NCI-H82 treated with DMSO at 0.1 percent for 48 hours (cell line): ENCODE measurements around the gene SUPT3H.
A peak's percentile ranks its signal among the peaks of the same experiment; 100 is the strongest.

Source experiments
- DNase-seq: peaks from one replicate; lab custom pipeline; 2025; ENCODE audit not compliant: unreplicated experiment; lab: John Stamatoyannopoulos, UW

Gene SUPT3H

GRCh38 chr6:44856479-44856878 lies 521.3 kb downstream of the SUPT3H start:
- DNase-seq: no peak

DNA sequence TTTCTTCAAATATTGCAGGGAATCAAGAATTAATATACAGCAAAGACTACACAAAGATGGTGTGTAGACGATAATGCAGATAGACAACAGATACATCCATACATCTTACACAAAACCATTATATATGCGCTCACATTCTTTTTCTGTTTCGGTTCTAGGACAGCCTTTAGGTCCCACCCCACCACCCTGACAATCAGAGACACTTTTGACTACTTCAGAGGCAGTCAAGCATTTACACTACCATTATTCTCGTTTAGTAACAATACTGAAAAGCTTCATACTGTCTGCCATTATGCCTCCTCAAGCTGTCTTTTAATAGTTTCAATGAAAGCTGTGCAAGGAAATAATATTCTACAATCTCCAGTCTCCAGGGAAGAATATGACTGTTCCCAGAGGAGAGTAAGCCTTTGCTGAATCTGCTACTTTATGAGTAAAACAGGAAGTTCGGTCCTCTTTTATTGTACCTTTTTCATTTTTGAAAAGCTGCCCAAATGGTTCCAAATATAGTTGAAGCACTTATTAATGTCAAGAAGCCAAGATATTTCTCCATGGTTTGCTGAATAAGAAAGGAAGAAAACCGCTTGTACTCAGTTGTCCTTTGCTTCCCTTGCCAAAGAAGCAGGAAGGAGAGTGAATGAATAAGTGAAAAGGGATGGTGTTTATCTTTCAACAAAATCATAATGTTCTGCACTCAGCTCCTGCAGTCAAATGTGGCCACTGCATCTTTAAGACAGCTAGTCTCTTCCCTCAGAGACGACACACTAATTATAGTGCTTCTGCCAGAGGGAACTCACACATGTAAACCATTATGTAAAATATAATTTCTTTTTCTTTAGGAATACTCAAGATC lies 521.9 kb downstream of the SUPT3H start:
- DNase-seq: no peak

- no peak for DNase-seq
Measured at GRCh38 chr6:44854712-44855443, 522.9 kb downstream of the SUPT3H start.

DNA sequence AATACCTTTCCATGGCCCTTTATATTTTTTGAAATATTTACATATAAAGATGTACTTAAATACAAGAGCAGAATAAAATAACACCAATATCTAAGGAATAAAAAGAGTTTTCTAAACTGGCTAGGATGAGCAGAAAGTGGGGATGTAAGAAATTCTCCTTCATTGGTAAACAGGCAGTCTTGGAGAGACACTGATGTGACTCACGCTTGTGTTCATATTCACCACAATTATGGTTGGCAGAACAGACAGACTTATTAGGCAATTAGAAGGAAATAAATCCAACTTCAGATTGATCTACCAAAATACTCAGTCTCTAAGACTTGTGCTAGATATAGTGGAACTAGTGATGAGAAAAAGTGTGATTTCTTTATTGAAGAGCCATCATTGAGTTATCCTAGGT lies 526.6 kb downstream of the SUPT3H start:
- no peak for DNase-seq

- DNase-seq: no peak
Measured at GRCh38 chr6:44850312-44850711, 527.4 kb downstream of the SUPT3H start.

- no peak for DNase-seq
Measured at GRCh38 chr6:44849806-44850205, 527.9 kb downstream of the SUPT3H start.

DNA sequence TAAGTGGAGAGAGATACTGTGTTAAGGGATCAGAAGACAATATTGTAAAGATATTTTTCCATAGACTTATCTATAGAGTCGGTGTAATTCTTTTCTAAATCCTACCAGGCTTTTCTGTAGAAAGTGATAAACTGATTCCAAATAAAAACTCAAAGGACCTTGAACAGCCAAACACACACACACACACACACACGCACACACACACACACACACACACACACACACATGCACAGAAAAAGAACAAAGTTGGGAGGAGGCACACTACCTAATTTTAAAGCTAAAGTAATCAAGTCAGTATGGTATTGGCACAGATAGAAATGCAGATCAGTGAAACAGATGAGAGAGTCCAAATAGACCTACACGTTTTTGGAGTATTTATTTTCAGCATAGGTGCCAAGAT lies 534.0 kb downstream of the SUPT3H start:
- no peak for DNase-seq

DNA sequence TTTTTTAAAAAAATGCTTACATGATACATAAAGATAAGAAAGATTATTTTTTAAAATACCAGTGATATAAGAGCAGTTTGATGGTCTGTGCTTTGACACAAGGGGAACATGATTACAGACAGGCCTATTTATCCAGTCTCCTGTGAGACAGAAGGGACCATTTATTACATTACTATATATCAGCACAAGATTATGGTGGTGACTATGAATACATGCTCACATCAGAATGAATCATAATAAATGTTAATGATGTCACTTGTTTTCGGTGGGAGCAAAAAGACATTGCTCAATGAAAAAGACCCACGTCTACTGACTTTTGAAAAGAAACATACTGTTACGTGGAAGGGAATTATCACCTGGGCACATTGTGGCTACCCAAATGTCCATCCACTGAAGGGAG lies 535.1 kb downstream of the SUPT3H start:
- DNase-seq: no peak

DNA sequence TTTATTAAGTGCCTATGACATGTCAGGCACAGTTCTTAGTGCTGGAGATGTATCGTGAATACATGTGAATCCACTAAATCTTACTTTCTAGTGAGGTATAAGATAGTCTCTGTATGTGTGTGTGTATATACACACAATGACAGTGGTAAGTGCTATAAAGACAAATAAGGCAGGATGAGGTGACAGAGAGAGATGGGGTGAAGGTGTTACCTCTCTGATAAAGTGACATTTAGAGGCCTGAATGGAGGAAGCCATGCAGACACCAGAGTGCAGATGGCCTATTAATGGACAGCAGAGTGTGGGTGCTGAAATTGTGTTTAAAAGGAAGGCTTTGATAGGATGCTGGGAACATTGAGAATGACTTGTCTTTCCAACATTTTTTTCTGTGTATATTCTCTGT lies 535.9 kb downstream of the SUPT3H start:
- no peak for DNase-seq

DNA sequence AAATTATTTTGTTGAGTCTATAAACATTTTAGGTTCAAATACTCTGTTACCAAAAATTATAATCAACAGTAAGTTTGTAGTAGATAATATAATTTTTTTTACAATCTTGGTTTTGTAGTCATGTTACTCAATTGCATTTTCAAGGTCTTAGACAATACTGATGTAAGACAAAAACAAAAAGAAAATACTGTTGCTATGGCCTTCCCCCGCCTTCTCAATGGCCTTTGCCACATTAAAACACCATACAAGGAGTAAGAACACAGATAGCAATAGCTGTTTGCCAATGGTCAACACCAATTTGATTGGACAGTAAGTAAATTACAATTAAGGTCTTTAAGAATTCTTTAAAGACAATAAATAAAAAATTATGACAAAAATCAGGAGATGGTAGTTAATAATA lies 540.0 kb downstream of the SUPT3H start:
- DNase-seq: no peak

- no peak for DNase-seq
Measured at GRCh38 chr6:44837255-44837654, 540.5 kb downstream of the SUPT3H start.

GRCh38 chr6:44833248-44833647 lies 544.5 kb downstream of the SUPT3H start:
- DNase-seq: no peak

GRCh38 chr6:44831002-44831610 lies 546.6 kb downstream of the SUPT3H start:
- DNase-seq: peak; percentile 92

- no peak for DNase-seq
Measured at GRCh38 chr6:44829836-44830235, 547.9 kb downstream of the SUPT3H start.

DNA sequence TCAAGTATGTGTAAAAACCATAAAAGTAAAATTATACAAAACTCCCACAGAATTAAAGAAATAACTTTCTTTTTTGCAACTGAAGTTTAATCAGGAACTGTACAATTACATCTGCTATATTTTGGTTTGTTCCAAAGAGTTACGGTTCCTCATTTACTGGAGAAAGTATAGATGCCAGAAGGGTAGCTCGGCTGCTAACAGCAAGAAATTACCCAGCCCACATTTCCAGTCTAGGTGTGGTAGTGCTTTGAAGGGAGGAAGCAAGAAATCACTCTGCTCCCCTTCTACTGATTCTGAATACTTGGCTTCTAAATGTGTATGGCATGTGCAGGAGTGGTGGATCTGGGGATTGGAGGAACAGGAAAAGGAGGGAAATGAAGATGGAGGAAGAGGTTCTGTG lies 549.0 kb downstream of the SUPT3H start:
- DNase-seq: no peak

DNA sequence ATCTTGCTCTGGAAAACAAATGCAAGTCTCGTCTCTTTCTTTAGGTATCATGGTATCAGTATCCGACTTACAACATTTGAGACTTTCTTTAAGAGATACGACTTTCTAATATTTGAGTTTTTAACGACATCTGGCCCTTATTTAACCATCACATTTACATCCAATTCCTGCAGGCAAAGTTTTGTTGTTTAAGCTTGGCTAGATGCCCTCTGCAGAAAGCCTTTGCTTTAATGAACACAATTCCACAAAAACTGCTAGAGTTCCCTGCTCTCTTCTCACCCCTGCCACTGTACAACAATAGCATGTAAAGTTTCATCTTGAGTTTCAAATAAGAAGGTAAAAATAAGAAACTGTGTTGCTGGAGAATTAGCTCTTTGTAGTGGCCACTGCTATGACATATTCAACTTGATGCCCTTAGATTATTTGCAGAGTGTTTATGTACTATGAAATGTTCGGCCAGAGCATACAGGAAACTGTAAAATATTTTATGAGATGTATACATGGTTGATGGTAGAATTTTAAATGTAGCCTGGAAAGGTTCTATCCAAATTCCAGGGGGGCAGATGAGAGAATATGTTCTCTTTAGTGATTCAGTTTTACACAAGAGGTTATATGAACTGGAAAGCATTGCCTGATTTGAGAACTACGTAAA lies 551.6 kb downstream of the SUPT3H start:
- DNase-seq: no peak

- no peak for DNase-seq
Measured at GRCh38 chr6:44825273-44825672, 552.5 kb downstream of the SUPT3H start.

DNA sequence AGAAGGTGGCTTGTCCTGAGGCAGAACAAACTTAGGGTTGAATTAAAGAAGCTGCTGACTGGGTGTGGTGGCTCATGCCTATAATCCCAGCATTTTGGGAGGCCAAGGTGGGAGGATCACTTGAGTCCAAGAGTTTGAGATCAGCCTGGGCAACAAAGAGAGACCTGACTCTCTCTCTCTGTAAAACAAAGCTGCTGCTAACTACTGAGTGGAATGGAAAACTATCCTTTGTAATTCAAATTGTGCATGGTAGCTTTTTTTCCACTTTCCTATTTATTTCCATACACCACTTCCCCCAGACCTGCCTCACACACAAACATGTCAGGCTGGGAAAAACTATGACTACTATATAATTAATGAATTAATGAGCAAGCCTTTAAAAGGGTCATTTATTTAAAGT lies 553.2 kb downstream of the SUPT3H start:
- DNase-seq: no peak

DNA sequence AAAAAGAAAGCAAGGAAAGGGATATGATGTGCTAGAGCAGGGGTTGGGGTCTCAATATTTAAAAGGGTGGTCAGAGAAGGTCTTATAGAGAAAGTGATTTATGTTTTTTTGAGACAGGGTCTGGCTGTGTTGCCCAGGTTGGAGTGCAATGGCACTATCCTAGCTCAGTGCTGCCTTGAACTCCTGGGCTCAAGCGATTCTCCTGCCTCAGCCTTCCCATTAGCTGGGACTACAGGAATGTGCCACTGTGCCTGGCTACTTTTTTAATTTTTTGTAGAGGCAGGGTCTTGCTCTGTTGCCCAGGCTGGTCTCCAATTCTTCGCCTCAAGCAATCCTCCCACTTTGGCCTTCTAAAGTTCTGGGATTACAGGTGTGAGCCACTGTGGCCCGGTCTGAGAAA lies 557.0 kb downstream of the SUPT3H start:
- no peak for DNase-seq

DNA sequence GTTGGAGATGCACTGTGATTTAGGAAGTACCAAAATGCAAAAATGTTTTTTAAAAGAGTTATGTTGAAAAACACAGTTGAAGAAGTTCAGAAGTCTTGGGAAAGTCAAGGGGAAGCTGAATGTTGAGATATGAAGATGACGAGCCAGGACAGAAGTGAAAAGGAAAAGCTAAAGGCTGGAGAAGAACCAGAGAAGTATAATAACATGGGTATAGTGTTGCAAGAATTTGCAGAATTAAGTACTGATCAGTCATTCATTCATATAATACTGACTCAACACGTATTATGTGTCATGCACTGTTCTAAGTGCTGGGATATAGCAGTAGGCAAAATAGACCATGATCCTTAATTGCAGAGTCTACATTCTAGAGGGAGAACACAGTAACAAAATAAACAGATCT lies 557.4 kb downstream of the SUPT3H start:
- no peak for DNase-seq

- DNase-seq: no peak
Measured at GRCh38 chr6:44811456-44811855, 566.3 kb downstream of the SUPT3H start.

DNA sequence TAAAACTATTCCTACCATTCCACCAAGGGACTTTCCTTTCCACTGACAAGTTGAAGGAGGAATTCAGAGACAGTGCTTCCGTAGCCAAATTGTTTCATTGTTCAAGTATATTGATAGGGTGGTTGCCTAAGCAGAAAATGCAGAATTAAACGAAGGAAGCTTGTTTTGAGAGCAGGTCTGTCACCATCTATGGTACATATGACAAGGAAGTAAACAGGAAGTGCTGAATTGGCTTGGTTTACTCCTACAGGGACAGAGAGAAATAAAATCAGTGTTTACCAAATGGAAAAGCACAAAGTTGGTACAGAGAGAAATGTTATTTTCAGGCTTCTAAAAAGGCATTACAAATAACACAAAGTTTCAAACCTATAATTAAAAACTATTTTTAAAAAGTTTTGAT lies 568.5 kb downstream of the SUPT3H start:
- no peak for DNase-seq
